Measurements from ENCODE around the gene GPR68. TPM values are rescaled to one million over a fixed set of nuclear protein-coding genes. Genes with fewer than 3 reads are reported as not detected.

GPR68 gene
- polyA plus RNA-seq, 2 of the 4 experiments (the other 2 are of a cell fraction) = 0.09 TPM

- no peak for TF ChIP-seq CBX8 (IDR thresholded peaks at IDR 0.05)
- no peak for TF ChIP-seq GATA3 (IDR thresholded peaks at IDR 0.05; ENCODE audit: borderline replicate concordance)
- no peak for TF ChIP-seq JUNB (IDR thresholded peaks at IDR 0.05)
- TF ChIP-seq USF2 (IDR thresholded peaks at IDR 0.05) = no peak
- TF ChIP-seq KDM1A (IDR thresholded peaks at IDR 0.05; ENCODE audit: low read depth) = no peak
- TF ChIP-seq ZC3H11A (IDR thresholded peaks at IDR 0.05) = no peak
- TF ChIP-seq RARB (CRISPR knock-in tag; IDR thresholded peaks at IDR 0.05) = no peak
- no peak for TF ChIP-seq FOSL2 (IDR thresholded peaks at IDR 0.05)
- no peak for TF ChIP-seq FOSL2 (CRISPR knock-in tag; IDR thresholded peaks at IDR 0.05)
- TF ChIP-seq HDAC2 (IDR thresholded peaks at IDR 0.05) = no peak
- no peak for TF ChIP-seq BHLHE40 (IDR thresholded peaks at IDR 0.05; ENCODE audit: low read depth, low read length)
- no peak for TF ChIP-seq HOXB13 (CRISPR knock-in tag; IDR thresholded peaks at IDR 0.05; ENCODE audit: low read depth)
- TF ChIP-seq HEYL (CRISPR knock-in tag; IDR thresholded peaks at IDR 0.05) = no peak
- no peak for TF ChIP-seq CBX2 (IDR thresholded peaks at IDR 0.05; ENCODE audit: borderline replicate concordance, low read depth)
- TF ChIP-seq E2F6 (IDR thresholded peaks at IDR 0.05; ENCODE audit: borderline replicate concordance, low read depth) = no peak
- ChIA-PET POLR2A (interaction anchor here (0.5 kb wide), 1 partner anchor 9 kb away, joined by 3 read pairs; no protein-coding TSS in a partner anchor), CTCF (interaction anchor here (0.6 to 1.2 kb wide), 4 partner anchors 21 to 100 kb away, joined by 3 read pairs; no protein-coding TSS in a partner anchor)
- ATAC-seq (peak; percentile 55 to 58; a peak in 5 of 6 replicates), DNase-seq (ENCODE audit: low read depth in 1 of 2, low spot score in 1 of 2) (no peak), FAIRE-seq (no peak)
- Histone ChIP-seq H3K9me3 (no peaks in the 10 kb centered on the region), H3K4me1 (no peaks in the 10 kb centered on the region), H3K4me2 (peak overlapping the region; percentile 80), H3K4me3 (peak overlapping the region; percentile 36), H3K27ac (peak overlapping the region; percentile 25 to 75; a peak in 4 of 6 replicates)
- 83% methylated on average over 18 of the region's 69 CpGs for WGBS (ENCODE audit: missing lambda C conversion rate)
These were observed 19.9 kb upstream of the GPR68 start for GRCh38 chr14:91264151-91265150.

DNA sequence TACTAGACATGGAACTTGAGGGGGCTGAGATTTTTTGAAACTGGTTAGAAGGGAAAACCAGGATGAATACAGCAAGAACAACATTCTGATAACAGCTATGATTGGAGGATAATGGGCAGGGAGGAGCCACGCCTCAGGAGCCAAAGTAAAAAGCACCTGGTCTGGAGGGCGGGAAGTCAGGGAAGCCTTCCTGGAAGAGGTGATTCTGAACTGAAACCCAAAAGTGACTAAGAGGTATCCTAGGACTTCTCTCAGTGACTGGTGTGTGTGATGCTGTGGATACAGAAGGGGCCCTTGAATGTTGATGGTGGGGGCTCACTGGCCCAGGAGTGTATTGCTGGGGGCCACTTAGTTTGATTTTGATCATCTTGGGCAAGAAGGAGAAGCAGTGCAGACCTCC is 18.8 kb upstream of the GPR68 start:
- TF ChIP-seq PHF8 (IDR thresholded peaks at IDR 0.05; ENCODE audit: borderline replicate concordance, low read depth) = no peak
- TF ChIP-seq ZC3H11A (IDR thresholded peaks at IDR 0.05) = no peak
- peak; percentile 80 for TF ChIP-seq ZFP36 (IDR thresholded peaks at IDR 0.05; ENCODE audit: borderline replicate concordance, partially characterized antibody)
- no peak overlapping the region for H3K4me2 ChIP-seq
- H3K9me3 ChIP-seq = no peaks in the 10 kb centered on the region
- H3K27ac ChIP-seq = no peak overlapping the region
- CTCF ChIA-PET = interaction anchor here (0.8 kb wide), 1 partner anchor 87 kb away, joined by 3 read pairs; no protein-coding TSS in a partner anchor
- H3K4me1 ChIP-seq = no peaks in the 10 kb centered on the region
- no peak for FAIRE-seq
- POLR2A ChIA-PET = no interaction called here
- DNase-seq (ENCODE audit: low read depth in 1 of 2, low spot score in 1 of 2) = no peak
- ATAC-seq = no peak
- H3K4me3 ChIP-seq = no peak overlapping the region
- 84% methylated on average over 2 of the region's 2 CpGs for WGBS (ENCODE audit: missing lambda C conversion rate)

GRCh38 chr14:91261986-91262549 is 17.6 kb upstream of the GPR68 start:
- WGBS (ENCODE audit: missing lambda C conversion rate) = 87% methylated on average over 11 of the region's 11 CpGs
- Histone ChIP-seq H3K4me2 (no peak overlapping the region), H3K9me3 (no peaks in the 10 kb centered on the region), H3K4me3 (no peak overlapping the region), H3K27ac (no peak overlapping the region), H3K4me1 (no peaks in the 10 kb centered on the region)
- no peak for ATAC-seq
- no peak for TF ChIP-seq ZC3H11A (IDR thresholded peaks at IDR 0.05)
- no peak for TF ChIP-seq FOXS1 (CRISPR knock-in tag; IDR thresholded peaks at IDR 0.05)
- TF ChIP-seq, protein P1, sequence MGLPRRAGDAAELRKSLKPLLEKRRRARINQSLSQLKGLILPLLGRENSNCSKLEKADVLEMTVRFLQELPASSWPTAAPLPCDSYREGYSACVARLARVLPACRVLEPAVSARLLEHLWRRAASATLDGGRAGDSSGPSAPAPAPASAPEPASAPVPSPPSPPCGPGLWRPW (IDR thresholded peaks at IDR 0.05) = no peak
- no peak for TF ChIP-seq RARB (CRISPR knock-in tag; IDR thresholded peaks at IDR 0.05)
- no peak for TF ChIP-seq CBX2 (IDR thresholded peaks at IDR 0.05; ENCODE audit: borderline replicate concordance, low read depth)
- no peak for TF ChIP-seq MAZ (IDR thresholded peaks at IDR 0.05; ENCODE audit: borderline replicate concordance, low read depth, low read length)
- no peak for TF ChIP-seq E2F6 (IDR thresholded peaks at IDR 0.05; ENCODE audit: borderline replicate concordance, low read depth)
- no peak for TF ChIP-seq EHMT2 (IDR thresholded peaks at IDR 0.05; ENCODE audit: low read depth)
- no peak for TF ChIP-seq RNF2 (IDR thresholded peaks at IDR 0.05; ENCODE audit: borderline replicate concordance, low read depth)
- TF ChIP-seq RCOR1 (IDR thresholded peaks at IDR 0.05; ENCODE audit: low read depth, low read length) = no peak
- no peak for TF ChIP-seq HOXB13 (CRISPR knock-in tag; IDR thresholded peaks at IDR 0.05; ENCODE audit: low read depth)
- TF ChIP-seq ZNF302 (CRISPR knock-in tag; IDR thresholded peaks at IDR 0.05) = no peak
- no peak for TF ChIP-seq MAX (IDR thresholded peaks at IDR 0.05)
- TF ChIP-seq, protein P2, sequence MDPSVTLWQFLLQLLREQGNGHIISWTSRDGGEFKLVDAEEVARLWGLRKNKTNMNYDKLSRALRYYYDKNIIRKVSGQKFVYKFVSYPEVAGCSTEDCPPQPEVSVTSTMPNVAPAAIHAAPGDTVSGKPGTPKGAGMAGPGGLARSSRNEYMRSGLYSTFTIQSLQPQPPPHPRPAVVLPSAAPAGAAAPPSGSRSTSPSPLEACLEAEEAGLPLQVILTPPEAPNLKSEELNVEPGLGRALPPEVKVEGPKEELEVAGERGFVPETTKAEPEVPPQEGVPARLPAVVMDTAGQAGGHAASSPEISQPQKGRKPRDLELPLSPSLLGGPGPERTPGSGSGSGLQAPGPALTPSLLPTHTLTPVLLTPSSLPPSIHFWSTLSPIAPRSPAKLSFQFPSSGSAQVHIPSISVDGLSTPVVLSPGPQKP (IDR thresholded peaks at IDR 0.05; ENCODE audit: low read depth, low read length) = no peak
- no peak for TF ChIP-seq JUNB (IDR thresholded peaks at IDR 0.05)
- no peak for TF ChIP-seq MYC (IDR thresholded peaks at IDR 0.05; ENCODE audit: borderline replicate concordance, low read length)
- DNase-seq (ENCODE audit: low read depth in 1 of 2, low spot score in 1 of 2) = no peak
- no peak for FAIRE-seq
- ChIA-PET CTCF (interaction anchor here (0.9 to 1.0 kb wide), 2 partner anchors 20 to 25 kb away, joined by 3 to 4 read pairs; no protein-coding TSS in a partner anchor), POLR2A (no interaction called here)
